HepG2 (cell line): Measurements from ENCODE around the gene TFAM.

Experiments
- EP300 ChIP-seq, 3 experiments: sonication (generic) in 1 of 3; formaldehyde crosslinking in 1 of 3; IDR thresholded peaks; 2 replicates each; pipeline versions ENCODE4 v1.5.1 to v1.6.1; 2011 to 2020; ENCODE audit warnings: low read depth in 2 of 3, low read length in 2 of 3, borderline replicate concordance in 1 of 3, improper control_type of control experiment in 1 of 3, mild to moderate bottlenecking in 1 of 3, missing genetic modification reagents in 1 of 3, moderate library complexity in 1 of 3
- NR2F2 ChIP-seq: IDR thresholded peaks from 2 replicates; pipeline ENCODE4 v1.6.1; 2012; ENCODE audit warnings: low read depth, inconsistent platforms, borderline replicate concordance
- NR3C1 ChIP-seq: sonication (generic); formaldehyde crosslinking; IDR thresholded peaks from 2 replicates; pipeline ENCODE4 v1.4.0; 2020; ENCODE audit warnings: missing genetic modification reagents
- PHF8 ChIP-seq: sonication (generic); formaldehyde crosslinking; IDR thresholded peaks from 2 replicates; pipeline ENCODE4 v1.5.0; 2020; ENCODE audit warnings: missing genetic modification reagents
- TF ChIP-seq, protein P1 (sequence below): sonication (generic); formaldehyde crosslinking; IDR thresholded peaks from 2 replicates; pipeline ENCODE4 v1.5.0; 2020; ENCODE audit warnings: mild to moderate bottlenecking, missing genetic modification reagents, moderate library complexity
- TF ChIP-seq, protein P2 (sequence below): sonication (generic); formaldehyde crosslinking; IDR thresholded peaks from 2 replicates; pipeline ENCODE4 v1.5.1; 2020; ENCODE audit warnings: mild to moderate bottlenecking, missing genetic modification reagents, moderate library complexity
- TF ChIP-seq, protein P3 (sequence below), 2 experiments: sonication (generic) in 1 of 2; formaldehyde crosslinking in 1 of 2; IDR thresholded peaks; 2 replicates each; pipeline versions ENCODE4 v1.4.0 to v1.6.1; 2018 to 2020; ENCODE audit warnings: missing genetic modification reagents in 2 of 2, borderline replicate concordance in 1 of 2, low read depth in 1 of 2, mild to moderate bottlenecking in 1 of 2, missing biosample characterization in 1 of 2

DNA sequence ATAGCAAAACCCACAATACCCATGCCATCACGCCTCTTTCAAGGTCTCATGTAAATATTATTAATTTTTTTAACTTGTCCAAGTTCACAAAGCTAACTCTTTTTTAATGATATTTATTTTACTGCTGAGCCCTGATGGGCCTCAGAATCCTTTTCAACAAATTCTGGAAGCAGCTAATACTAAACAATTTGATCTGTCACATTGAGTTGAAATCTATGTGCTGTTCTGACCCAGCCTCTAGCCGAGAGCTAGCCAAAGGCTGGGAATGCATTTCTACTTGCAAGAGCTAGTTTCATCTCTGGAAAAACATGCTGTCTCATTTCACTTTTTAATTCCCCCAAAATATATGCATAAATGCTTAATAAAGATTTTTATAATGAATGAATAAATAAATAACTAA lies 47.9 kb downstream of the TFAM start:
- TF ChIP-seq, protein P1, sequence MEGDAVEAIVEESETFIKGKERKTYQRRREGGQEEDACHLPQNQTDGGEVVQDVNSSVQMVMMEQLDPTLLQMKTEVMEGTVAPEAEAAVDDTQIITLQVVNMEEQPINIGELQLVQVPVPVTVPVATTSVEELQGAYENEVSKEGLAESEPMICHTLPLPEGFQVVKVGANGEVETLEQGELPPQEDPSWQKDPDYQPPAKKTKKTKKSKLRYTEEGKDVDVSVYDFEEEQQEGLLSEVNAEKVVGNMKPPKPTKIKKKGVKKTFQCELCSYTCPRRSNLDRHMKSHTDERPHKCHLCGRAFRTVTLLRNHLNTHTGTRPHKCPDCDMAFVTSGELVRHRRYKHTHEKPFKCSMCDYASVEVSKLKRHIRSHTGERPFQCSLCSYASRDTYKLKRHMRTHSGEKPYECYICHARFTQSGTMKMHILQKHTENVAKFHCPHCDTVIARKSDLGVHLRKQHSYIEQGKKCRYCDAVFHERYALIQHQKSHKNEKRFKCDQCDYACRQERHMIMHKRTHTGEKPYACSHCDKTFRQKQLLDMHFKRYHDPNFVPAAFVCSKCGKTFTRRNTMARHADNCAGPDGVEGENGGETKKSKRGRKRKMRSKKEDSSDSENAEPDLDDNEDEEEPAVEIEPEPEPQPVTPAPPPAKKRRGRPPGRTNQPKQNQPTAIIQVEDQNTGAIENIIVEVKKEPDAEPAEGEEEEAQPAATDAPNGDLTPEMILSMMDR (CRISPR knock-in tag): no peak
- TF ChIP-seq EP300 (IDR thresholded peaks at IDR 0.05; ENCODE audit: low read depth in 2 of 2, low read length in 2 of 2): no peak
- TF ChIP-seq EP300 (CRISPR knock-in tag; IDR thresholded peaks at IDR 0.05; ENCODE audit: borderline replicate concordance): no peak
- TF ChIP-seq NR3C1 (CRISPR knock-in tag): no peak
- no peak for TF ChIP-seq PHF8
- TF ChIP-seq, protein P2, sequence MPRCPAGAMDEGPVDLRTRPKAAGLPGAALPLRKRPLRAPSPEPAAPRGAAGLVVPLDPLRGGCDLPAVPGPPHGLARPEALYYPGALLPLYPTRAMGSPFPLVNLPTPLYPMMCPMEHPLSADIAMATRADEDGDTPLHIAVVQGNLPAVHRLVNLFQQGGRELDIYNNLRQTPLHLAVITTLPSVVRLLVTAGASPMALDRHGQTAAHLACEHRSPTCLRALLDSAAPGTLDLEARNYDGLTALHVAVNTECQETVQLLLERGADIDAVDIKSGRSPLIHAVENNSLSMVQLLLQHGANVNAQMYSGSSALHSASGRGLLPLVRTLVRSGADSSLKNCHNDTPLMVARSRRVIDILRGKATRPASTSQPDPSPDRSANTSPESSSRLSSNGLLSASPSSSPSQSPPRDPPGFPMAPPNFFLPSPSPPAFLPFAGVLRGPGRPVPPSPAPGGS (CRISPR knock-in tag): no peak
- TF ChIP-seq, protein P3, sequence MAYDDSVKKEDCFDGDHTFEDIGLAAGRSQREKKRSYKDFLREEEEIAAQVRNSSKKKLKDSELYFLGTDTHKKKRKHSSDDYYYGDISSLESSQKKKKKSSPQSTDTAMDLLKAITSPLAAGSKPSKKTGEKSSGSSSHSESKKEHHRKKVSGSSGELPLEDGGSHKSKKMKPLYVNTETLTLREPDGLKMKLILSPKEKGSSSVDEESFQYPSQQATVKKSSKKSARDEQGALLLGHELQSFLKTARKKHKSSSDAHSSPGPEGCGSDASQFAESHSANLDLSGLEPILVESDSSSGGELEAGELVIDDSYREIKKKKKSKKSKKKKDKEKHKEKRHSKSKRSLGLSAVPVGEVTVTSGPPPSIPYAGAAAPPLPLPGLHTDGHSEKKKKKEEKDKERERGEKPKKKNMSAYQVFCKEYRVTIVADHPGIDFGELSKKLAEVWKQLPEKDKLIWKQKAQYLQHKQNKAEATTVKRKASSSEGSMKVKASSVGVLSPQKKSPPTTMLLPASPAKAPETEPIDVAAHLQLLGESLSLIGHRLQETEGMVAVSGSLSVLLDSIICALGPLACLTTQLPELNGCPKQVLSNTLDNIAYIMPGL (CRISPR knock-in tag; IDR thresholded peaks at IDR 0.05; ENCODE audit: borderline replicate concordance in 1 of 2, low read depth in 1 of 2): no peak
- TF ChIP-seq NR2F2: no peak
